ENCODE results near the gene NRTN.

DNA sequence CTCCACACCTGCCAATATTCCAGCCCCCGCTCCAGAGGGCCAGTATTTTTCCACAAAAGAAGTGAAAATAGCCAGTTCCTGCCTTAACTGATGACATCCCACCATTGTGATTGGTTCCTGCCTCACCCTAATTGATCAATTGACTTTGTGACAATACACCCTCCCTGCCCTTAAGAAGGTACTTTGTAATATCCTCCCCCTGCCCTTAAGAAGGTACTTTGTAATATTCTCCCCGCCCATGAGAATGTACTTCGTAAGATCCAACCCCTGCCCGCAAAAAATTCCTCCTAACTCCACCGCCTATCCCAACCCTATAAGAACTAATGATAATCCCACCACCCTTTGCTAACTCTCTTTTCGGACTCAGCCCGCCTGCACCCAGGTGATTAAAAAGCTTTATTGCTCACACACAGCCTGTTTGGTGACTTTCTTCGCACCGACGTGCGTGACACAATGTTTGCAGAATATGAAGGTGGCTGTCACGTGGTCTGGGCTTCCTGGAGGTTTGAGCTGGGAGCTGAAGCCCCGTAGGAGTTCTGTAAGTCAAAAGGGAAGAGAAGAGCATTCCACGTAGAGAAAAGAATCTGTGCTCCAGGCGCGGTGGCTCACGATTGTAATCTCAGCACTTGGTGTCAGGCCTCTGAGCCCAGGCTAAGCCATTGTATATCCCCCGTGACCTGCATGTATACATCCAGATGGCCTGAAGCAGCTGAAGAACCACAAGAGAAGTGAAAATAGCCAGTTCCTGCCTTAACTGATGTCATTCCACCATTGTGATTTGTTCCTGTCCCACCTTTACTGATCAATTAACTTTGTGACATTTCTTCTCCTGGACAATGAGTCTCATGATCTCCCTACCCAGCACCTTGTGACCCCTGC, 52.6 kb downstream of the NRTN start:
- TF ChIP-seq, protein P1, sequence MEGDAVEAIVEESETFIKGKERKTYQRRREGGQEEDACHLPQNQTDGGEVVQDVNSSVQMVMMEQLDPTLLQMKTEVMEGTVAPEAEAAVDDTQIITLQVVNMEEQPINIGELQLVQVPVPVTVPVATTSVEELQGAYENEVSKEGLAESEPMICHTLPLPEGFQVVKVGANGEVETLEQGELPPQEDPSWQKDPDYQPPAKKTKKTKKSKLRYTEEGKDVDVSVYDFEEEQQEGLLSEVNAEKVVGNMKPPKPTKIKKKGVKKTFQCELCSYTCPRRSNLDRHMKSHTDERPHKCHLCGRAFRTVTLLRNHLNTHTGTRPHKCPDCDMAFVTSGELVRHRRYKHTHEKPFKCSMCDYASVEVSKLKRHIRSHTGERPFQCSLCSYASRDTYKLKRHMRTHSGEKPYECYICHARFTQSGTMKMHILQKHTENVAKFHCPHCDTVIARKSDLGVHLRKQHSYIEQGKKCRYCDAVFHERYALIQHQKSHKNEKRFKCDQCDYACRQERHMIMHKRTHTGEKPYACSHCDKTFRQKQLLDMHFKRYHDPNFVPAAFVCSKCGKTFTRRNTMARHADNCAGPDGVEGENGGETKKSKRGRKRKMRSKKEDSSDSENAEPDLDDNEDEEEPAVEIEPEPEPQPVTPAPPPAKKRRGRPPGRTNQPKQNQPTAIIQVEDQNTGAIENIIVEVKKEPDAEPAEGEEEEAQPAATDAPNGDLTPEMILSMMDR (IDR thresholded peaks at IDR 0.05) = no peak
- TF ChIP-seq POLR2A (IDR thresholded peaks at IDR 0.05) = no peak

All from esophagus squamous epithelium (tissue), 4 donors.